ENCODE data around the gene KIAA1328. TPM values are rescaled to one million over a fixed set of nuclear protein-coding genes. Genes with fewer than 3 reads are reported as not detected.
"Not testable (repeated sequence)": the region's sequence is repeated elsewhere in the genome, so short reads cannot be mapped to it uniquely, and the experiment has no call there.

Gene KIAA1328
- total RNA-seq, 1 donor from 2014 or later: 10.7 TPM

DNA sequence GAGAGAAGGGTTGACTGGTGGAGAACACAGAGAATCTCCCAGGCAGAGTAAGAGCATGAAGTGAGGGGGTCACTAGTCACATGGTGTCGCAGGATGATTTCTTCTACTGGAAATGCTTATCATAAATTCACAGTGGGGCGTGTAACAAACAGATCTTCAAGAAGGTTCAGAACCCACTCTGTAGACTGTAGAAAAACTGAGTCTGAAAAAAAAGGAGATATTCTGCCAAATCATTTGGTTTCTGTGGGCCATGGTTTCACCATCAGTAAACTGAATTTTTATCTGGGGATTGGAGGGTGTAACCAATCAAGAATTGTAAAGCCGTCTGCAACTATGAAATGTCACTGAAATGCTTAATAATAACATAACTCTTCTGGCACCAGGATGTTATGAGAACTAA lies 15.1 kb upstream of the KIAA1328 start:
- no peaks in the 10 kb centered on the region for H3K27me3 Mint-ChIP-seq (ENCODE audit: unreplicated experiment)
- TF ChIP-seq, protein P1, sequence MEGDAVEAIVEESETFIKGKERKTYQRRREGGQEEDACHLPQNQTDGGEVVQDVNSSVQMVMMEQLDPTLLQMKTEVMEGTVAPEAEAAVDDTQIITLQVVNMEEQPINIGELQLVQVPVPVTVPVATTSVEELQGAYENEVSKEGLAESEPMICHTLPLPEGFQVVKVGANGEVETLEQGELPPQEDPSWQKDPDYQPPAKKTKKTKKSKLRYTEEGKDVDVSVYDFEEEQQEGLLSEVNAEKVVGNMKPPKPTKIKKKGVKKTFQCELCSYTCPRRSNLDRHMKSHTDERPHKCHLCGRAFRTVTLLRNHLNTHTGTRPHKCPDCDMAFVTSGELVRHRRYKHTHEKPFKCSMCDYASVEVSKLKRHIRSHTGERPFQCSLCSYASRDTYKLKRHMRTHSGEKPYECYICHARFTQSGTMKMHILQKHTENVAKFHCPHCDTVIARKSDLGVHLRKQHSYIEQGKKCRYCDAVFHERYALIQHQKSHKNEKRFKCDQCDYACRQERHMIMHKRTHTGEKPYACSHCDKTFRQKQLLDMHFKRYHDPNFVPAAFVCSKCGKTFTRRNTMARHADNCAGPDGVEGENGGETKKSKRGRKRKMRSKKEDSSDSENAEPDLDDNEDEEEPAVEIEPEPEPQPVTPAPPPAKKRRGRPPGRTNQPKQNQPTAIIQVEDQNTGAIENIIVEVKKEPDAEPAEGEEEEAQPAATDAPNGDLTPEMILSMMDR (IDR thresholded peaks at IDR 0.05): no peak
- peaks cover 3% of the 10 kb centered on the region for H3K4me1 Mint-ChIP-seq (ENCODE audit: unreplicated experiment)
- no peak overlapping the region for H3K27ac Mint-ChIP-seq (ENCODE audit: unreplicated experiment)
- H3K4me3 Mint-ChIP-seq (ENCODE audit: unreplicated experiment): no peak overlapping the region
- H3K36me3 Mint-ChIP-seq (ENCODE audit: unreplicated experiment): peaks cover 34% of the 10 kb centered on the region
- H3K9me3 Mint-ChIP-seq (ENCODE audit: unreplicated experiment): no peaks in the 10 kb centered on the region
- no peak for DNase-seq (ENCODE audit: extremely low spot score, unreplicated experiment)

DNA sequence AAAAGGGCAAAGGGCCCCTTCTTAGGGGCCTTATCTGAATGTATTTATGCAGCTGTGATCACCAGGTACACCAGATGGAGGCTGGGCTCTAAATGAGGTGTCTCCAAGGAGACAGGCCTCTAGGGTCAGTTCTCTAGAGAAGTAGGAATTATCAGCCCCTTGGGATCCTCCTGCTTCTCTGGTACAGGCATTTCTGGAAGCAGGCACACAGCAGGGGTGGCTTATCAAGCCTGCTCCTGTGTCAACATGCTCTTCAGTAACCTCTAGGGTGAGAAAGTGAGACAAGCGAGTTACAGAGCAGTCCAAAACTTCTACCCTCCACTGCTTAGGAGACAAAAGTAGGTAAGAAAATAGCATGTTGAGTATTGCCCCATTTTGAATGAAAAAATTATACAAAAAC lies 13.9 kb upstream of the KIAA1328 start:
- H3K27me3 Mint-ChIP-seq (ENCODE audit: unreplicated experiment): no peaks in the 10 kb centered on the region
- peaks cover 34% of the 10 kb centered on the region for H3K36me3 Mint-ChIP-seq (ENCODE audit: unreplicated experiment)
- DNase-seq (ENCODE audit: extremely low spot score, unreplicated experiment): no peak
- no peak overlapping the region for H3K4me3 Mint-ChIP-seq (ENCODE audit: unreplicated experiment)
- no peak overlapping the region for H3K27ac Mint-ChIP-seq (ENCODE audit: unreplicated experiment)
- no peaks in the 10 kb centered on the region for H3K9me3 Mint-ChIP-seq (ENCODE audit: unreplicated experiment)
- H3K4me1 Mint-ChIP-seq (ENCODE audit: unreplicated experiment): no peaks in the 10 kb centered on the region
- TF ChIP-seq, protein P1 (IDR thresholded peaks at IDR 0.05): no peak

DNA sequence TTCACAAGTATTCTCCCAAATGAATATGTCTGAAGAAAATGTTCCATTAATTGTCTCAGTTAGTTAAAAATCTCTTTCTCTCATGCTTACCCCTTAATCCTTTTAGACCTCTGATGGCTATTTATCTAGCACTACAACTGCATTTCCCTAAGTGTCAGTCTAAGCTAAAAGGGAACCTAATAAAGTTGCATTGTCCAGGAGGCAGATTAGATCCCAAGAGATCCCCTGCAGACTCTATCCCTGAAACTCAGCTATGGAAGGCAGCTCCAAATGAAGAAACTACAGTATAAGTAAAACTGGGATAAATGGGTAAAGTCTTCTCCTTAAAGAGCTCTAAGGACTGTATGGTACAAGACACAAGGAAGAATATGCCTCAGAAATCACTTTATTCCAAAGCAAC lies 12.8 kb upstream of the KIAA1328 start:
- not testable (repeated sequence) for H3K4me1 Mint-ChIP-seq (ENCODE audit: unreplicated experiment); H3K27ac Mint-ChIP-seq (ENCODE audit: unreplicated experiment); H3K27me3 Mint-ChIP-seq (ENCODE audit: unreplicated experiment); H3K9me3 Mint-ChIP-seq (ENCODE audit: unreplicated experiment); H3K4me3 Mint-ChIP-seq (ENCODE audit: unreplicated experiment); DNase-seq (ENCODE audit: extremely low spot score, unreplicated experiment)
- H3K36me3 Mint-ChIP-seq (ENCODE audit: unreplicated experiment): peaks cover 39% of the 10 kb centered on the region

DNA sequence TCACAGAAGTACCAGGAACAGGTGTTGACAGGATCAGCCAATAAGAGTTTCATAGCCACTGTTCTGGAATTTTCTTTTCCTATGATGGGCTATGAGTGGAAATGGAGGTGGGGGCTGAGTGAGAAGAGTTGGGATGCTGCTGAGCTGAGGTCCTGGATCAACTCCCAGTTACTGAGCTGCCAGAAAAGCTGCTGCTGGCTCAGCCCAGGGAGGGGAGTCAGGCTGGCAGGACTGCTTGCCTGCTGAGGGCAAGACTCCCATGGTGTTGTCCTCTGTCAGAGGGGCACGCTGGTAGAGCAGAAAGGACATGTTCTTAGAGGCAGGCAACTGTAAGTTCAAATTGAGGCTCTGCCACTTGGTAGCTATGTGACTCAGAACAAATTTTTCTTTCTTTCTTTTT lies 11.9 kb upstream of the KIAA1328 start:
- DNase-seq (ENCODE audit: extremely low spot score, unreplicated experiment): no peak
- Mint-ChIP-seq H3K9me3 (ENCODE audit: unreplicated experiment) (no peaks in the 10 kb centered on the region), H3K4me3 (ENCODE audit: unreplicated experiment) (no peak overlapping the region), H3K27me3 (ENCODE audit: unreplicated experiment) (no peaks in the 10 kb centered on the region), H3K27ac (ENCODE audit: unreplicated experiment) (no peak overlapping the region), H3K36me3 (ENCODE audit: unreplicated experiment) (peaks cover 40% of the 10 kb centered on the region), H3K4me1 (ENCODE audit: unreplicated experiment) (no peaks in the 10 kb centered on the region)
- TF ChIP-seq, protein P1 (IDR thresholded peaks at IDR 0.05): no peak

DNA sequence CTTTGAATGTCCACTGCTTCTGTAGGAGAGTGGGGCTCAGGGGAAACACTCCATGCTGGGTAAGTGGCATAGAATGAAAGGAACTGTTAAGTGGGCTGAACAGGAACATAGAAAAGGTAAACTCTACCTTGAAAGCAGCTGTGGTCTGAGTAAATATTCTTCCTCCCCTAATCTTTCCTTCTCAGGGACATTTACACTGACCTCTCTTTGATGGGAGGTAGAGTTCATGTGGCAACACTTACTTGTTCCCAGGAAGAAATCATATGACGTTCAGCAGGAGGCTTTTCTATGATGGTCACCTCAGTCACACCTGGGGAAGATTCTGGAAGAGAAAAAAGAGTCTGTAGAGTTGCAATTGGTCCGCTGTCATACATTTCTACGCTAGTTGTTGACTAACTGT lies 10.3 kb upstream of the KIAA1328 start:
- H3K27me3 Mint-ChIP-seq (ENCODE audit: unreplicated experiment): no peaks in the 10 kb centered on the region
- no peaks in the 10 kb centered on the region for H3K4me1 Mint-ChIP-seq (ENCODE audit: unreplicated experiment)
- DNase-seq (ENCODE audit: extremely low spot score, unreplicated experiment): no peak
- no peak overlapping the region for H3K4me3 Mint-ChIP-seq (ENCODE audit: unreplicated experiment)
- no peak overlapping the region for H3K27ac Mint-ChIP-seq (ENCODE audit: unreplicated experiment)
- no peaks in the 10 kb centered on the region for H3K9me3 Mint-ChIP-seq (ENCODE audit: unreplicated experiment)
- TF ChIP-seq, protein P1 (IDR thresholded peaks at IDR 0.05): no peak
- peaks cover 37% of the 10 kb centered on the region for H3K36me3 Mint-ChIP-seq (ENCODE audit: unreplicated experiment)

DNA sequence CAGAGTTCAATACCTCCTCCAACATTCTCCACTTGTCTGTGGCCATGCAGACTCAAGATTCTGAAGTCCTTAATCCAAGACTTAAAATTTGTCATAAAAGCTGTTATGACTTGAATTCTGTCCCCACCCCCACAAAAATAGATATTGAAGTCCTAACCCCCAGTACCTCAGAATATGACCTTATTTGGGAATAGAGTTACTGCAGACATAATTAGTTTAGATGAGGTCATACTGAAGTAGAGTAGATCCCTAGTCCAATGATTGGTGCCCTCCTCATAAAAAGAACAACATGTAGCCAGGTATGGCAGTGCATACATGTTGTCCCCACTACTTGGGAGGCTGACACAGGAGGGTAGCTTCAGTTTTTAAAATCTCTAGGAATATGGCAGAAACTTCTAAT lies 9.3 kb upstream of the KIAA1328 start:
- no peak for DNase-seq (ENCODE audit: extremely low spot score, unreplicated experiment)
- Mint-ChIP-seq H3K4me1 (ENCODE audit: unreplicated experiment) (no peaks in the 10 kb centered on the region), H3K27ac (ENCODE audit: unreplicated experiment) (no peak overlapping the region), H3K36me3 (ENCODE audit: unreplicated experiment) (peaks cover 27% of the 10 kb centered on the region), H3K27me3 (ENCODE audit: unreplicated experiment) (no peaks in the 10 kb centered on the region), H3K4me3 (ENCODE audit: unreplicated experiment) (no peak overlapping the region), H3K9me3 (ENCODE audit: unreplicated experiment) (no peaks in the 10 kb centered on the region)
- TF ChIP-seq, protein P1 (IDR thresholded peaks at IDR 0.05): no peak
